GM15510 (cell line): ENCODE data around the gene CROCC2.

Experiments
- POLR2A ChIP-seq: IDR thresholded peaks from 3 replicates; pipeline ENCODE4 v1.6.1; 2011; ENCODE audit warnings: borderline replicate concordance; ENCODE audit not compliant: insufficient read length; ENCODE audit errors: extremely low read depth

Gene CROCC2

GRCh38 chr2:240991378-240992263 lies 85.5 kb downstream of the CROCC2 start:
- TF ChIP-seq POLR2A = no peak

DNA sequence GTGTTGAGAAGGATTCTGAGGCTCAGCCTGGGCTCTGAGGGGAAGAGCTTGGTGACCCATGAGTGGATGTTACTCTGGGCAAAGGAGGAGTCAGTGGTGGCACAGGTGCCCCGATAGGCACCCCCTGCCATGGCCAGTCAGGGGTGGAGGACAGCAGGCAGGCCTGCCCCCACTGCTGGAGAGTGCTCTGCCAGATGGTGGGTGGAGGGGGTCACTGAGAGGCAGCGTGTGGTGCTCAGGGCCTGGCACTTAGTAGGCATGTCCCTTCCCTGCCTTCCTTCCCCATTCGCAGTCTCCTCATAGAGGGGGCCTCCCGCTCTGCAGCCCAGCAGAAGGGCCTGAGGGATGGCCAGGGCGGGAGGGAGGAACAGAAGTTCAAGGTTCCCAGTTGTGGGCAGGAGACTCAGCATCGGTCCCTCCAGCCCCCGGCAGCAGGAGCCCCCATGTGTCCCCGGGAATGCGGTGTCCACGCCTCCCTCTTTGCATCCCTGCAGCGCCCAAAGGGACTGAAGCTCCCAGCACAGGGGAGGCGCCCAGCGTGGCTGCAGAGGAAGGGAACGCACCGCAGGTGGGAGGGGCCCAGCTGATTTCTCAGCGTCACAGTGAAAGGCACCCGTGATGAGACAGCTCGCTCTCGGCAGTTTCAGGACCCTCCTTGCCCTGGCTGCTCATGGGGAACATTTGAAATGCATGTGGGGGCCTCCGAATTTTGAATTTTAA lies 86.6 kb downstream of the CROCC2 start:
- TF ChIP-seq POLR2A = no peak

GRCh38 chr2:240993446-240994170 lies 87.5 kb downstream of the CROCC2 start:
- TF ChIP-seq POLR2A = no peak

- TF ChIP-seq POLR2A = no peak
Measured at GRCh38 chr2:240994171-240994896, 88.2 kb downstream of the CROCC2 start.

- no peak for TF ChIP-seq POLR2A
Measured at GRCh38 chr2:240995041-240996021, 89.2 kb downstream of the CROCC2 start.

- TF ChIP-seq POLR2A = no peak
Measured at GRCh38 chr2:240996161-240996833, 90.2 kb downstream of the CROCC2 start.

DNA sequence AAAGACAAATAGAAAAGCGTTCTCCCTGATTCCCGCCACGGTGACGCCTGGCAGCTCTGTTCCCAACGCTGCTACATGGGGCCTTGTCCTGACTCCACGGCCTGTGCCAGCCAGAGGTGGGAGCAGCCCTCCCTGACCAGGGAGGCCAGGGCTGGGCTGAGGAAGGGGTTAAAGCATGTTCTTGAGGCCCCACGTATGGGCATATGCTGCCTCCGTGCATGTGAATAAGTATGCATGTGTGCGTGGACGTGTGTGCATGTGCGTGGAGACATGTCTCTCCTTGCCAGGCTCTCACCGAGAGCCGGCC lies 90.7 kb downstream of the CROCC2 start:
- TF ChIP-seq POLR2A = no peak

- no peak for TF ChIP-seq POLR2A
Measured at GRCh38 chr2:240997141-240997855, 91.2 kb downstream of the CROCC2 start.

- TF ChIP-seq POLR2A = no peak
Measured at GRCh38 chr2:240997856-240998705, 91.9 kb downstream of the CROCC2 start, which contains the start of gene SNED1. TSS of gene SNED1 (plus strand) at chr2:240998618. CDS start at chr2:240998838, 220 bp downstream.

GRCh38 chr2:240998706-240998994 lies 92.5 kb downstream of the CROCC2 start:
- TF ChIP-seq POLR2A = no peak

GRCh38 chr2:240998995-240999791 lies 93.1 kb downstream of the CROCC2 start:
- no peak for TF ChIP-seq POLR2A
